IMR-90 (cell line): ENCODE results near the gene FGD3. TPM values are rescaled to one million over a fixed set of nuclear protein-coding genes. Genes with fewer than 3 reads are reported as not detected.

Experiments used
- ATAC-seq: fragments of 200-7000 bp; cut with Tn5 transposase; 2 replicates; pipeline ENCODE4 v1.9.1; 2020; ENCODE audit warnings: low read depth, mild to moderate bottlenecking, moderate library complexity
- BruUV-seq: library from RNA; stranded (reverse); fragments of 400-500 nt; replicated peaks from 2 replicates; lab custom pipeline; 2021; lab: Mats Ljungman, UMichigan
- CTCF ChIA-PET: fragments of 300-600 bp; formaldehyde crosslinking; extraction: SDS; loops from one replicate; lab custom pipeline; 2021; ENCODE audit warnings: antibody characterized with exemption; lab: Yijun Ruan, JAX
- POLR2A ChIA-PET: fragments of 300-600 bp; sonication (Branson Sonifier 250); formaldehyde crosslinking; loops from one replicate; lab custom pipeline; 2022; ENCODE audit warnings: antibody characterized with exemption; ENCODE audit not compliant: unreplicated experiment; lab: Charles Lee
- DNase-seq: peaks from one replicate; pipeline ENCODE4 v3.0.0; 2013
- H2AFZ ChIP-seq: replicated peaks from 2 replicates; pipeline ENCODE3; 2013; ENCODE audit warnings: low read length, mild to moderate bottlenecking; ENCODE audit not compliant: poor library complexity
- H2AK5ac ChIP-seq: 2 replicates; pipeline ENCODE4 v1.6.1; 2013; ENCODE audit warnings: low read depth, low read length, inconsistent platforms
- H2AK9ac ChIP-seq: replicated peaks from 2 replicates; pipeline ENCODE3; 2013; ENCODE audit warnings: mild to moderate bottlenecking, low read depth, low read length, moderate library complexity; ENCODE audit not compliant: poor library complexity
- H2BK120ac ChIP-seq: 2 replicates; pipeline ENCODE4 v1.6.1; 2013; ENCODE audit warnings: low read depth, low read length, inconsistent platforms
- H2BK15ac ChIP-seq: 3 replicates; pipeline ENCODE4 v1.6.1; 2013; ENCODE audit warnings: low read depth, low read length, inconsistent platforms
- H2BK20ac ChIP-seq: 2 replicates; pipeline ENCODE4 v1.6.1; 2013; ENCODE audit warnings: low read depth, mild to moderate bottlenecking, inconsistent platforms, low read length, moderate library complexity
- H2BK5ac ChIP-seq: 2 replicates; pipeline ENCODE4 v1.6.1; 2013; ENCODE audit warnings: mild to moderate bottlenecking, low read depth, low read length, inconsistent platforms; ENCODE audit not compliant: poor library complexity, severe bottlenecking
- H3K14ac ChIP-seq: replicated peaks from 2 replicates; pipeline ENCODE4 v1.6.1; 2013; ENCODE audit warnings: low read depth, low read length, inconsistent platforms
- H3K18ac ChIP-seq: 2 replicates; pipeline ENCODE4 v1.6.1; 2013; ENCODE audit warnings: low read depth, low read length, control low read depth
- H3K23ac ChIP-seq: 2 replicates; pipeline ENCODE4 v1.6.1; 2013; ENCODE audit warnings: low read depth, low read length, inconsistent platforms
- H3K27ac ChIP-seq: 2 replicates; pipeline ENCODE4 v1.5.1; 2013; ENCODE audit warnings: mild to moderate bottlenecking, control low read depth, low read length; ENCODE audit not compliant: insufficient read depth
- H3K27me3 ChIP-seq: 2 replicates; pipeline ENCODE4 v1.6.1; 2013; ENCODE audit warnings: low read length; ENCODE audit not compliant: control insufficient read depth, insufficient read depth
- H3K36me3 ChIP-seq: 2 replicates; pipeline ENCODE4 v1.6.1; 2013; ENCODE audit warnings: low read length, mixed read lengths; ENCODE audit not compliant: control insufficient read depth, insufficient read depth
- H3K4ac ChIP-seq: 2 replicates; pipeline ENCODE4 v1.6.1; 2013; ENCODE audit warnings: low read depth, low read length, inconsistent platforms
- H3K4me1 ChIP-seq: 2 replicates; pipeline ENCODE4 v1.6.1; 2013; ENCODE audit warnings: low read length, mixed read lengths; ENCODE audit not compliant: control insufficient read depth, insufficient read depth
- H3K4me2 ChIP-seq: 2 replicates; pipeline ENCODE4 v1.6.1; 2013; ENCODE audit warnings: low read depth, mild to moderate bottlenecking, control low read depth, low read length, moderate library complexity
- H3K4me3 ChIP-seq: 2 replicates; pipeline ENCODE4 v1.5.1; 2013; ENCODE audit warnings: low read depth, mild to moderate bottlenecking, control low read depth, low read length, moderate library complexity; ENCODE audit not compliant: insufficient read depth
- H3K56ac ChIP-seq: 2 replicates; pipeline ENCODE4 v1.6.1; 2013; ENCODE audit warnings: low read length, inconsistent platforms; ENCODE audit not compliant: insufficient read depth; ENCODE audit errors: extremely low read depth
- H3K79me1 ChIP-seq, 2 experiments: 2 replicates each; pipeline ENCODE4 v1.6.1; 2013; ENCODE audit warnings: low read length in 2 of 2, inconsistent platforms in 1 of 2, low read depth in 1 of 2
- H3K9ac ChIP-seq: 2 replicates; pipeline ENCODE4 v1.6.1; 2013; ENCODE audit warnings: low read depth, low read length, control low read depth
- H3K9me1 ChIP-seq: 2 replicates; pipeline ENCODE4 v1.6.1; 2013; ENCODE audit warnings: low read length, inconsistent platforms; ENCODE audit not compliant: insufficient read depth
- H3K9me3 ChIP-seq: 2 replicates; pipeline ENCODE4 v1.6.1; 2013; ENCODE audit warnings: low read length; ENCODE audit not compliant: control insufficient read depth, insufficient read depth
- H4K20me1 ChIP-seq: 2 replicates; pipeline ENCODE4 v1.6.1; 2013; ENCODE audit warnings: low read length, inconsistent platforms; ENCODE audit not compliant: insufficient read depth
- H4K5ac ChIP-seq: 2 replicates; pipeline ENCODE4 v1.6.1; 2013; ENCODE audit warnings: mild to moderate bottlenecking, low read depth, low read length, control low read depth
- H4K8ac ChIP-seq, 2 experiments: 2 replicates each; pipeline ENCODE4 v1.6.1; 2013; ENCODE audit warnings: low read depth in 2 of 2, low read length in 2 of 2, control low read depth in 1 of 2, inconsistent platforms in 1 of 2
- H4K91ac ChIP-seq: 2 replicates; pipeline ENCODE4 v1.6.1; 2013; ENCODE audit warnings: low read depth, low read length, inconsistent platforms; ENCODE audit not compliant: insufficient read depth
- BHLHE40 ChIP-seq: fragments of 150-350 bp; IDR thresholded peaks from 2 replicates; pipeline ENCODE4 v1.6.1; 2016; ENCODE audit warnings: mild to moderate bottlenecking, low read depth, low read length
- CHD1 ChIP-seq: IDR thresholded peaks from 2 replicates; pipeline ENCODE4 v1.6.1; 2012; ENCODE audit warnings: low read depth, low read length, improper control_type of control experiment
- CTCF ChIP-seq: conservative IDR thresholded peaks from 2 replicates; pipeline ENCODE4 v1.5.1; 2012; ENCODE audit warnings: mild to moderate bottlenecking, low read depth, low read length, improper control_type of control experiment
- FOS ChIP-seq: fragments of 150-350 bp; IDR thresholded peaks from 2 replicates; pipeline ENCODE4 v1.6.1; 2016; ENCODE audit warnings: low read depth, low read length
- MAFK ChIP-seq: IDR thresholded peaks from 2 replicates; pipeline ENCODE4 v1.6.1; 2012; ENCODE audit warnings: low read depth, low read length, improper control_type of control experiment
- MXI1 ChIP-seq: IDR thresholded peaks from 2 replicates; pipeline ENCODE4 v1.6.1; 2012; ENCODE audit warnings: low read depth, mild to moderate bottlenecking, low read length, moderate library complexity, borderline replicate concordance
- NFE2L2 ChIP-seq: fragments of 150-350 bp; IDR thresholded peaks from 2 replicates; pipeline ENCODE4 v1.6.1; 2016; ENCODE audit warnings: low read depth, mild to moderate bottlenecking, low read length
- POLR2A ChIP-seq: IDR thresholded peaks from 2 replicates; pipeline ENCODE4 v1.6.1; 2012; ENCODE audit warnings: mild to moderate bottlenecking, low read depth, low read length
- RCOR1 ChIP-seq: IDR thresholded peaks from 2 replicates; pipeline ENCODE4 v1.6.1; 2012; ENCODE audit warnings: mild to moderate bottlenecking, low read length, improper control_type of control experiment; ENCODE audit not compliant: insufficient replicate concordance
- RFX5 ChIP-seq: IDR thresholded peaks from 2 replicates; pipeline ENCODE4 v1.8.0; 2012; ENCODE audit warnings: low read depth, mild to moderate bottlenecking, low read length, moderate library complexity
- SMC3 ChIP-seq: fragments of 150-350 bp; IDR thresholded peaks from 2 replicates; pipeline ENCODE4 v1.6.1; 2016; ENCODE audit warnings: low read depth, mild to moderate bottlenecking, antibody characterized with exemption, low read length, moderate library complexity
- USF2 ChIP-seq: fragments of 150-350 bp; IDR thresholded peaks from 2 replicates; pipeline ENCODE4 v1.6.1; 2017; ENCODE audit warnings: mild to moderate bottlenecking, antibody characterized with exemption, low read length, low read depth
- WGBS, 2 experiments: methylation state at CpG; one replicate each; pipeline versions ENCODE4 v1.1.5 to v1.1.7; 2013; ENCODE audit warnings: missing lambda C conversion rate in 2 of 2; ENCODE audit not compliant: insufficient read length in 1 of 2; ENCODE audit errors: extremely low coverage in 2 of 2; 5-methylcytosine and 5-hydroxymethylcytosine counted together
- dilution Hi-C: fragments of 300-500 bp; cut with HindIII; formaldehyde crosslinking; loops from one replicate; pipeline ENCODE4 v1.14.3; 2018; ENCODE audit warnings: low sequenced_read_pairs; ENCODE audit not compliant: unreplicated experiment
- in situ Hi-C: fragments of 300-500 bp; cut with MboI; formaldehyde crosslinking; loops from 3 replicates; pipeline ENCODE4 v1.14.3; 2019; ENCODE audit warnings: low sequenced_read_pairs, inconsistent platforms, mixed read lengths
- intact Hi-C: fragments of 100-400 bp; cut with micrococcal nuclease; formaldehyde crosslinking; loops from 2 replicates; pipeline ENCODE4 v1.10.0; 2022
- polyA plus RNA-seq, 3 experiments: library from polyadenylated mRNA; depleted of rRNA; stranded (reverse); fragments of >200 nt; gene quantifications; 2 replicates each; pipeline ENCODE4 v1.2.3, GENCODE V29; 2012; ENCODE audit warnings: low replicate concordance in 1 of 3
- total RNA-seq: library from RNA; depleted of rRNA; stranded (reverse); fragments of >200 nt; gene quantifications from 2 replicates; pipeline ENCODE4 v1.2.3, GENCODE V29; 2012
- TF ChIP-seq, protein P1 (sequence below): fragments of 150-350 bp; IDR thresholded peaks from 2 replicates; pipeline ENCODE4 v1.6.1; 2016; ENCODE audit warnings: low read depth, mild to moderate bottlenecking, low read length, moderate library complexity, borderline replicate concordance

The FGD3 gene
- total and polyA plus RNA-seq, 2 of the 4 experiments (the other 2 are of a cell fraction): not detected

DNA sequence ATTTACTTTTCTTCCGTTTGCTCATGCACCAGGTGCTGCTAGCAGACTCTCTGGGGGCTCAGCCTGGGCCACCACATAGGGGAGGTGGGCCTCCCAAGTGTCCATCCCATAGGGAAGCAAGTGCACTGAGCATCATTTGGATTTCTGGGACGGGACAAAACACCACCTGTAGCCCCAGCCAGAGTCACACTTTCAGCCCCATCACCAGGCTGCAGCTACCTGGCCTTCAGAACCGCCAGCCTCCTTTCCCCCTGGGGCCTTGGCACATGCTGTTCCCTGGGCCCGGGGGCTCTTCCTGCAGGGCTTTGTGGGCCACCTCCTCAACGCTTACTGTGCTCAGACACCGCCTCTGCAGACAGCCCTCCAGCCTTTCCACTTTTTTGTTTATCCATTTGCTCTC is 91.6 kb downstream of the FGD3 start:
- no peak overlapping the region for H3K9ac ChIP-seq
- CTCF ChIA-PET: no interaction called here
- H2AK5ac ChIP-seq: no peak overlapping the region
- no peak overlapping the region for H4K5ac ChIP-seq
- H3K4me1 ChIP-seq: no peaks in the 10 kb centered on the region
- H3K23ac ChIP-seq: no peak overlapping the region
- H3K27me3 ChIP-seq: peaks cover 5% of the 10 kb centered on the region; the same call in 1 of the 2 replicates
- WGBS, 2 experiments: 62% methylated on average over 4 of the region's 6 CpGs; no CpG with 5 or more reads in 1 of the 2 experiments
- H4K91ac ChIP-seq: no peak overlapping the region
- H3K4me3 ChIP-seq: no peak overlapping the region
- no peak overlapping the region for H2BK20ac ChIP-seq
- H3K9me3 ChIP-seq: peaks cover 2% of the 10 kb centered on the region; the same call in 1 of the 2 replicates
- H2BK15ac ChIP-seq: no peak overlapping the region
- H3K36me3 ChIP-seq: no peaks in the 10 kb centered on the region
- in situ Hi-C loops: no loop called here
- TF ChIP-seq SMC3 (no peak), NFE2L2 (no peak), RFX5 (no peak), MAFK (no peak), POLR2A (no peak), BHLHE40 (no peak), USF2 (no peak), FOS (no peak), RCOR1 (no peak), CTCF (no peak), MXI1 (no peak), CHD1 (no peak)
- TF ChIP-seq, protein P1, sequence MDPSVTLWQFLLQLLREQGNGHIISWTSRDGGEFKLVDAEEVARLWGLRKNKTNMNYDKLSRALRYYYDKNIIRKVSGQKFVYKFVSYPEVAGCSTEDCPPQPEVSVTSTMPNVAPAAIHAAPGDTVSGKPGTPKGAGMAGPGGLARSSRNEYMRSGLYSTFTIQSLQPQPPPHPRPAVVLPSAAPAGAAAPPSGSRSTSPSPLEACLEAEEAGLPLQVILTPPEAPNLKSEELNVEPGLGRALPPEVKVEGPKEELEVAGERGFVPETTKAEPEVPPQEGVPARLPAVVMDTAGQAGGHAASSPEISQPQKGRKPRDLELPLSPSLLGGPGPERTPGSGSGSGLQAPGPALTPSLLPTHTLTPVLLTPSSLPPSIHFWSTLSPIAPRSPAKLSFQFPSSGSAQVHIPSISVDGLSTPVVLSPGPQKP: no peak
- H2AK9ac ChIP-seq: no peak overlapping the region
- no peaks in the 10 kb centered on the region for H3K9me1 ChIP-seq
- H3K27ac ChIP-seq: no peak overlapping the region
- H4K8ac ChIP-seq: no peak overlapping the region
- DNase-seq: no peak
- dilution Hi-C loops: no loop called here
- no peaks in the 10 kb centered on the region for H4K20me1 ChIP-seq
- no TSS peak for BruUV-seq
- no peak overlapping the region for H2BK120ac ChIP-seq
- no peaks in the 10 kb centered on the region for H3K79me1 ChIP-seq
- intact Hi-C loops: no loop called here
- H2AFZ ChIP-seq: no peak overlapping the region
- no peak for ATAC-seq
- H3K4me2 ChIP-seq: no peak overlapping the region
- no peak overlapping the region for H2BK5ac ChIP-seq
- no peak overlapping the region for H3K56ac ChIP-seq
- POLR2A ChIA-PET: no interaction called here
- H3K14ac ChIP-seq: no peak overlapping the region
- no peak overlapping the region for H3K4ac ChIP-seq
- H3K18ac ChIP-seq: no peak overlapping the region
